Renal cortical epithelial cell (primary cell): ENCODE results near the gene ZNF132. TPM values are rescaled to one million over a fixed set of nuclear protein-coding genes. Genes with fewer than 3 reads are reported as not detected.
A peak's percentile ranks its signal among the peaks of the same experiment; 100 is the strongest.

Source experiments
- DNase-seq: peaks from one replicate; pipeline ENCODE4 v3.0.0-alpha.2; 2011; ENCODE audit warnings: low read depth
- total RNA-seq: library from RNA; depleted of rRNA; stranded (reverse); fragments of >200 nt; gene quantifications from 2 replicates; pipeline ENCODE4 v1.2.3, GENCODE V29; 2014

ZNF132 gene
- total RNA-seq, 1 donor from 2014 or later = 7.6 TPM

DNA sequence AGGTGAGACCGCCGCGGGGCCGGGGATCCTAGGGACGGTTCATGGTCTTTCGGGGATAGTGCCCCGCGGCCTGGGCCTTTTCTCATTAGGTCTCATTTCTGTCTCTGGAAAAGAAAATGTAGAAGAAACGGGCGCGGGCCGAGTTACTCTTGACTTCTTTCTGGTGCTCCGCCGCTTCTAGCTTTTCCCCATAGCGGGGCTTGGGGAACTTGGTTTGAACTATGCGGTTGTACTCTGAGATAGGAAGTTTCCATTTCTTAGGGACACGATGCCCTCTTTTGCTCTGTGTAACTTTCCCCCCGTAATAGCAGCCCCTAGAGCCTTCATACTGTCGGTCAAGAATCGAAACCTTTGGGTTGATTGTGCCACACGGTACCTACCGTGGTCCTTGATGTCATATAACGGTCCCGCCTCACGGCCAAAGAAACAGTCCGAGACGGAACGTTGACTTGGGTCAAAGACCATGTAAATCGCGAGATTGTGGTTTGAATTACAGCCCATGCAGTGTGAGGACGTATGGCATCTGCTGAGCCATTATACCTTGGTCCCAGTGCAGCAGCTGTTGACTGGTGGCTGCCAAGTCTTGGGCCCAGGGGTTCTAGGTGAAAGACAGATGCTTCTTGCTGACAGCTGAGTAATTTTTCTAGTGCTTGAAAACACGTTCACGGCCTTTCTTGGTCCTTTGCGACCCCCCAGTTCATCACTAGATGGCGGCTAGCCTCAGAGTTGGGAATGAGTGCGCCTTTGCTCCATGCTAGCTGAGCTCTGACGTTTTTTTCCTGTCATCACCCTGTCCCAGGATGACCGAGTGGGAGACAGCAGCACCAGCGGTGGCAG lies 52.4 kb downstream of the ZNF132 start:
- no peak for DNase-seq

DNA sequence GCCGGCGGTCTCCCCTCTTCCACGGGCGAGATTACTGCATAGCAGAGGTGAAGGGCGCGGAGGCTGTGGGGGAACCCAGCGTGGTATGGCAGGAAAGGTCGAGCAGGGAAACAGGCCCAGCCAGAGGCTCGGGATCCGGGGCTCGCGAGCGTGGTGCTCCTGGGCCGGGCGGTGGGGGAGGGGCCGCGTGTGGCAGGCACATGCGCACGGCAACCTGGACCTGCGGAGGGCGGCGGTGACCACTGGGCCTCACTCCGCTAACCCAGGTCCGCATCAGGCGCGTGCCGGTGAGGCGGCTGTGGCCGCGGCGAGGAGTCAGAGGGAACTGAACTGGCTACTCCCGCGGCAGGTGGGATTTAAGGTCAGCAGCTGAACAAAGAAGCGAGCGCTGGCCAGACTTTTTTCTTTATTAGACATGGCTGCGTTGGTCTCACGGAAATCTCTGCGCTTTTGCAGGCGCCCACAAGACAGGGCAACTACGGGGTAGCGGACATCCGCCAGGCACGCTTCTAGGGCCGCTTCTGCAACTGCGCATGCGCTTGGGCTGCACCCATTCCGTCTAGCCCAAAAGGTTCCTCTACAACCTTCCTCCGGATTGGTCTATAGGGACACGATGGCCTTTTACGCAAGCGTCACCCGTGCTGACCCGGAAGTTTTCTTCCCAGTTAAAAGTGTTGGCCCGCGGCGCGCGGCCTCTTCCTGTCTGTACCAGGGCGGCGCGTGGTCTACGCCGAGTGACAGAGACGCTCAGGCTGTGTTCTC lies 53.2 kb downstream of the ZNF132 start, which contains the start of gene RPS5:
TSS of gene RPS5 (plus strand) at position 694 of the 762 bp plus-strand sequence. CDS start 869 bp downstream, outside the sequence.
- peak; percentile 98 for DNase-seq

DNA sequence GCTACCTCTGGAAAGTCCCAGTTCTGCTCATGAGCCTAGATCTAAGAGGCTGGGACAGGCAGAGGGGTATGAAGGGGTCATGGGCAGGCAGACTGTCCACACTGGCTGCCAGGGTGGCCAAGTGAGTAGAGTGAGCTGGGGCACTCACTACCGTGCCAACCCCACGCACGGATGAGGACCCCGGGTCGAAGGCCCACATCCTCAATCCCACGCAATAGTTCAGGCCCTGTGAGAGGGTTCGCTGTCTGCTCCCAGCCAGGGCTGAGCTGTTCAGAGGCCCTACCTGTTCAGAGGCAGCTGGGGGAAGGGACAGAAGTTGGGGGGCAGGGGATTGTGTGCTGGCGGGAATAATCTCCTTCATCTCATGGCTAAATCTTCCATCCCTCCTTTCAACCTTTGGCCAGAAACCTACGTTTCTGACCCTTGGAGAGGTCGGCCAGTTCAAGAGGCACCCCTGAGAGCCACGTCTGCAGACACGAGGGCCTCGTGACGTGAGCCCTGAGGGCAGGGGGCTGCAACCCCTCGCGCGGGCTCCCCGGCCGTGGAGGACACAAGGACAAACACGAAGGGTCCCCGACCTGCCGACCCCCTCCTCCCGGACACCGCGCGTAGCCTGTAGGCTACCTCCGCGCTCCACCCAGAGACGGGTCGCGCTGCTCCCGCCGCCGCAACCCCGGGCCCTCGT lies 53.9 kb downstream of the ZNF132 start:
- DNase-seq = no peak

DNA sequence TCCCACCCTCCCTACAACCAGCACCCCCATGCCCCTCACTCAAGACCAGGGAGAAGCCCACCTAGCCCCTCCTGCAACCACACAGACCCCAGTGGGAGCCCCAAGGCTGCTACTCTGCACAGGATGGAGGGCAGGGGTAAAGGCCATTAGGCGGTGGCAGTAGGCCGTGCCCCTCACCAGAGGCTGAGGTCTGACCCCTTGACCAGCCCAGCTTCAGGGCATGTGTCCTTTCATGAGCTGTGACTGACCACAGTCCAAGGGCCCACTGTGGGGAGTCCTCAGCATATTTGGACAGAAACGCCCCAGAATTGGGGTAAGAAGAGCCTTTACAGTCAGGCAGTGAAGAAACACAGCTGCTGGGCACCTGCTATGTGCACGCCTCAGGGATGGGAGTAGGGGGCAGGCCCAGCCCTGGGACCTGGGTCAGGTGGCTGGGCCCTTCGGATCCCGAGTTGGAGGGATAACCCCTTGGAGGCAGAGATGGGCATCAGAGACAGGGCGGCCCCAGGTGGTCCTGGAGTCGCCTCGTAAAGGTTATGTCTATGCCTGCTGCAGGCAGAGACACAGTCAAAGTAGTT lies 54.6 kb downstream of the ZNF132 start:
- DNase-seq = no peak

DNA sequence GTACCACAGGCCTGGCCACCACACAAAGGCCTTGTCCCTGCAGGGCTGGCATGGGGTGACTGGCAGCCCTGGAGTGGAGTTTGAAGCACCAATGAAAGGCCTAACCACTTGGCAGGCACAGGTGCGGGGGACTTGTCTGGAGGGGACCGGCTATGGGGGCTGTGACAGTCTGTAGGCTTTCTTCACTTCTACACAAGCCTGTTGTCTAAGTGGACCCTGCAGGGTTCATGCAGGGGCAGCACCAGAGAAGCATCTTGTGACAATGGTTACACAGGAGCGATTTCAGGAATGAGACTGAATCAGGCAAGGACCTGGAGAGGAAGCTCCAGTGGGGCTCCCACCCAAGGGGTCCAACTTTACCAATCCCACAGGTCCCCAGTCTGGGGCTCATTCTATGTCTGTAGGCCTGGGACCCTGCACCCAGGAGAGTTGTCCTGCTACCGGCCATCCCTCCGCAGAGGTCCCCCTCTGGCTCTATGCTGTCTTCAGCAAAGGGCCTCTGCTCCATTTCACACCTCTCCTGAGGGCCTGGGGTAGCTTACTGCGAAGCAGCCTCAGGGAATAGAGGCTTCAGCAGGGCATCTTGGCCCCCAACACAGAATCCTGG lies 56.9 kb downstream of the ZNF132 start:
- DNase-seq = no peak

Other genes starting within 250 kb of the ZNF132 start
- gene ZNF544, start 211.2 kb downstream of the ZNF132 start, total RNA-seq = 53.8 and 73.3 TPM in 2 replicates
- gene ZNF8, start 161.2 kb downstream of the ZNF132 start, total RNA-seq = 4.2 and 10.9 TPM in 2 replicates
- gene ERVK3-1, start 134.8 kb downstream of the ZNF132 start, total RNA-seq = 37.3 and 37.6 TPM in 2 replicates
- gene ZSCAN22, start 113.2 kb downstream of the ZNF132 start, total RNA-seq = 1.4 and 4.0 TPM in 2 replicates
- gene A1BG, start 86.7 kb downstream of the ZNF132 start, total RNA-seq = 6.2 TPM in 1 of 2 replicates, not detected in the other
- gene ZNF497, start 77.4 kb downstream of the ZNF132 start, total RNA-seq = 0.17 and 5.5 TPM in 2 replicates
- gene ZNF837, start 59.1 kb downstream of the ZNF132 start, total RNA-seq = 5.9 and 6.4 TPM in 2 replicates
- 847 and 2,009 TPM in 2 replicates for gene RPS5, start 52.9 kb downstream of the ZNF132 start, total RNA-seq
- gene RNF225, start 44.5 kb downstream of the ZNF132 start, total RNA-seq = not detected in 2 replicates
- 13.4 and 28.8 TPM in 2 replicates for gene ZNF584, start 31.5 kb downstream of the ZNF132 start, total RNA-seq
- gene ZNF324B, start 11.5 kb upstream of the ZNF132 start, total RNA-seq = 3.8 and 10.2 TPM in 2 replicates
- gene ZNF324, start 26.9 kb upstream of the ZNF132 start, total RNA-seq = 11.6 and 16.7 TPM in 2 replicates
- 5.4 and 11.1 TPM in 2 replicates for gene ZNF446, start 36.2 kb upstream of the ZNF132 start, total RNA-seq
- gene SLC27A5, start 71.8 kb upstream of the ZNF132 start, total RNA-seq = 3.5 and 7.6 TPM in 2 replicates
- 3.1 and 10.2 TPM in 2 replicates for gene ZBTB45, start 79.7 kb upstream of the ZNF132 start, total RNA-seq
- 177 and 276 TPM in 2 replicates for gene TRIM28, start 103.9 kb upstream of the ZNF132 start, total RNA-seq
- gene CHMP2A, start 115.0 kb upstream of the ZNF132 start, total RNA-seq = 124 and 127 TPM in 2 replicates
- 39.4 and 55.4 TPM in 2 replicates for gene UBE2M, start 118.5 kb upstream of the ZNF132 start, total RNA-seq
- gene MZF1, start 133.2 kb upstream of the ZNF132 start, total RNA-seq = 11.6 and 30.6 TPM in 2 replicates